HFF-Myc (cell line): ENCODE data around the gene EWSR1.

Source experiments
- DNase-seq: peaks from one replicate; pipeline ENCODE4 v3.0.0-alpha.2; 2011; ENCODE audit warnings: low read depth; ENCODE audit errors: extremely low read depth
- H3K4me3 ChIP-seq: replicated peaks from 2 replicates; pipeline ENCODE4 v1.5.1; 2011; ENCODE audit warnings: low read depth, mild to moderate bottlenecking, control low read depth, low read length
- CTCF ChIP-seq: IDR thresholded peaks from 2 replicates; pipeline ENCODE4 v1.5.1; 2012; ENCODE audit warnings: mild to moderate bottlenecking, low read depth, low read length, control low read depth; ENCODE audit errors: missing control alignments

Gene EWSR1

GRCh38 chr22:29339381-29340235, 71.5 kb downstream of the EWSR1 start:
- no peak for TF ChIP-seq CTCF
- DNase-seq, result no peak
- H3K4me3 ChIP-seq, result no peak overlapping the region

DNA sequence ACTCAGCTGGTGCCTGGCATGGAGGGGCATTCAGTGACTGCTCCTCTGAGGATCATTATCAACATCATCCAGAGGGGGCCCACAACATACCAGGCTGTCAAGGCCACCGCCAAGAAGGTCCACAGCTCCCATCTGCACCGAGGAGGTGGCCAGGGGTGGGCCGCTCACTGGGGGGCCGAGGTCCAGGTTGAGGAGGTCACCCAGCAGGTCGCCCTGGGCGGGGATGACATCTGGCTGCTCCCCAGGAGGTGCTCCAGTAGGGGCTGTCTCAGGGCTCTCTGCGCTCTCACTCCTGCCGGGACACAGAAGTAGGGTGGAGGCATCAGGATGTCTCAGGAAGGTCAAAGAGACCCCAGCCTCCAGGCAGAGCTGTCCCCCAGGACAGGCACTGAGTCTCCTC, 72.5 kb downstream of the EWSR1 start:
- no peak for DNase-seq
- no peak overlapping the region for H3K4me3 ChIP-seq
- no peak for TF ChIP-seq CTCF

DNA sequence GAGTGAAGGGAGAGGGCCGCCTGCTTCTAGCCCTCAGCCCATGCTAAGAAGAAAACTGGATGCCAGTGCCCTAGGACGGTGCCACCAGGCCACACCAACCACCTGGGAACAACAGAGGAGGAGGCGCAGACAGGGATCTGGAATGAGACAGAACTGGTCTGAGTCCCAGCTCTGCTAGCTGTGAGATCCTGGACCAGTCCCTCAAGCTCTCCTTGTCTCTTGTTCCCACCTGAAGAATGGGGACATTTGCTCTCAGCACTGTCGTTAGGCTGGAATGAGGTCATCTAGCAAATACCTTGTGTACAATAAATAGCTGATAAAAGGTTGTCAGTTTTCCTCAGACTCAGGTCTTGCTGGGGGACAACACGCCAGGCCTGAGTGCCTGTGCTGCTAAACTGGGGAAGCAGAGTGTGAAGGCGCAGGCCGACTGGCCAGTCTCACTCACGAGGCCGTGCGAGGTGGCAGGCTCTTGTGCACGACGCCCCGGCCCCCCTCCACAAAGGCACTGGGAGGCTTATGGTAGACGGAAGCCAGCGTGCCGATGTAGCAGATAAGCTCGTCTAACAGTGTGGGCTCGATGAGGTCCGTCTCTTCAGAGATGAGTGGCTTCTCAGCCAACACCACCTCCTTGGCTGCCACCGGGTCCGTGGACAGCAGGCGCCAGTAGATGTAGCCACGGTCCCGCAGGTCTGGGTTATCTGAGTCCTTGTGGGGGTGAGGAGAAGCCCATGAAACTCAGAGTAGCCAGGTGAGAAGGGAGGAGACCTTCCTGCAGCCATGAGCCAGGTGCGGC, 73.2 kb downstream of the EWSR1 start:
- no peak for TF ChIP-seq CTCF
- no peak overlapping the region for H3K4me3 ChIP-seq
- DNase-seq, result no peak

- DNase-seq, result no peak
- no peak overlapping the region for H3K4me3 ChIP-seq
These were observed 73.7 kb downstream of the EWSR1 start for GRCh38 chr22:29341849-29342127.

DNA sequence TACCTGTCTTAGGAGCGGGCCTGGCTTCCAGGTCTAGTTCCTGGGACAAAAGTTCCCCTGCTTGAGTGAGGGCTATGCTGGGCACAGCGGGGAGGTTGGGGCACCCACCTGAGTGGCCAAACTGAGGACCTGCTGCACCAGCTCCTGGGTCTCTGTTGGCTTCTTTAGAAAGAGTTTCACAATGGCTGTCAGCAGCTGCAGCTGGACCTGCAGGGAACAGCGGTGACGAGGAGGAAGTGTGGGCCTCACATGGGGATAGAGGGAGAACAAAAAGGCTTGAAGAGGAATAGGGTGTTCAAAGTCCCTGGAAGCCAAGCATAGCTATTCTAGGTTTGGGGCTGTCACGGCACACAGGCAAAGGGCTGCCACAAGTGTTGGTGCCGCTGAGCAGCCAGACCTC, 74.1 kb downstream of the EWSR1 start:
- no peak for DNase-seq
- H3K4me3 ChIP-seq, result no peak overlapping the region
- no peak for TF ChIP-seq CTCF

More at GRCh38 chr22:29341849-29342127, 73.7 kb downstream of the EWSR1 start:
- no peak for TF ChIP-seq CTCF

GRCh38 chr22:29342577-29343312, 74.7 kb downstream of the EWSR1 start:
- no peak for DNase-seq
- TF ChIP-seq CTCF, result no peak

More at GRCh38 chr22:29342577-29343312, 74.7 kb downstream of the EWSR1 start:
- H3K4me3 ChIP-seq, result no peak overlapping the region
